Transverse colon (tissue), 4 donors: ENCODE measurements around the gene THEM4. TPM values are rescaled to one million over a fixed set of nuclear protein-coding genes. Genes with fewer than 3 reads are reported as not detected.

Experiments used
- DNase-seq: peaks from one replicate; pipeline ENCODE4 v3.0.0-alpha.2; 2019
- H3K27ac ChIP-seq, 4 donors: fragments of 200-600 bp; sonication (generic); 2 replicates each; pipeline ENCODE4 v1.5.1; 2016 to 2018; ENCODE audit warnings: inconsistent platforms in 4 of 4
- H3K27me3 ChIP-seq: fragments of 200-600 bp; sonication (generic); 2 replicates; pipeline ENCODE4 v1.5.1; 2017; ENCODE audit warnings: inconsistent platforms
- H3K36me3 ChIP-seq, 4 donors: fragments of 200-600 bp; sonication (generic); 2 replicates each; pipeline ENCODE4 v1.5.1; 2017 to 2019; ENCODE audit warnings: inconsistent platforms in 4 of 4
- H3K4me1 ChIP-seq, 4 donors: fragments of 200-600 bp; sonication (generic); 2 replicates each; pipeline ENCODE4 v1.5.1; 2017 to 2020; ENCODE audit warnings: inconsistent platforms in 4 of 4
- H3K4me3 ChIP-seq, 4 donors: fragments of 200-600 bp; sonication (generic); 1 replicate in 1 of 4; 2 replicates in 3 of 4; pipeline versions ENCODE4 v1.5.1 to v1.6.1; 2017 to 2019; ENCODE audit warnings: inconsistent platforms in 4 of 4
- H3K9me3 ChIP-seq, 2 donors: fragments of 200-600 bp; sonication (generic); 2 replicates each; pipeline ENCODE4 v1.5.1; 2017 to 2019; ENCODE audit warnings: inconsistent platforms in 2 of 2
- EP300 ChIP-seq: sonication (generic); formaldehyde crosslinking; IDR thresholded peaks from one replicate; pipeline ENCODE4 v1.6.1; 2017; ENCODE audit warnings: antibody characterized with exemption, low read depth
- POLR2A ChIP-seq: fragments of 450-650 bp; IDR thresholded peaks from one replicate; pipeline ENCODE4 v1.6.1; 2016; ENCODE audit warnings: antibody characterized with exemption, mild to moderate bottlenecking, moderate library complexity
- POLR2AphosphoS5 ChIP-seq, 3 donors: sonication (generic); formaldehyde crosslinking; IDR thresholded peaks; one replicate each; pipeline ENCODE4 v1.6.1; 2016; ENCODE audit warnings: antibody characterized with exemption in 3 of 3
- WGBS, 2 donors: methylation state at CpG; one replicate each; pipeline ENCODE4 v1.1.5; 2018; ENCODE audit warnings: low coverage in 1 of 2; 5-methylcytosine and 5-hydroxymethylcytosine counted together
- in situ Hi-C, 4 donors: fragments of 200-750 bp; cut with MboI; loops; one replicate each; pipeline versions ENCODE4 v1.15.0 to v1.15.1; 2017; ENCODE audit warnings: low sequenced_read_pairs in 3 of 4, low pct_ligation_motif_present in 1 of 4, low pct_unique_long_range_greater_than_20kb in 1 of 4
- intact Hi-C: fragments of 100-400 bp; cut with DNase I; formaldehyde crosslinking; loops from one replicate; pipeline ENCODE4 v1.15.1; 2023; ENCODE audit warnings: low total_unique reads
- total RNA-seq, 4 donors: library from RNA; depleted of rRNA; stranded (reverse); fragments of >200 nt; gene quantifications; one replicate each; pipeline ENCODE4 v1.1.0, GENCODE V29; 2016
- TF ChIP-seq, protein P1 (sequence below), 5 experiments: fragments of 200-600 bp in 3 of 5; fragments of 450-650 bp in 2 of 5; sonication (generic) in 3 of 5; IDR thresholded peaks; 1 replicate in 2 of 5; 2 replicates in 3 of 5; pipeline ENCODE4 v1.5.1; 2016 to 2017; ENCODE audit warnings: antibody characterized with exemption in 5 of 5, inconsistent platforms in 3 of 5, mild to moderate bottlenecking in 2 of 5, moderate library complexity in 1 of 5

THEM4 gene
- total RNA-seq, 4 donors from 2014 or later, result 4.6 to 21.8 (median 9.5) TPM

- no peaks in the 10 kb centered on the region for H3K9me3 ChIP-seq
- H3K4me3 ChIP-seq, result no peak overlapping the region
- DNase-seq, result peak; percentile 89
- H3K36me3 ChIP-seq, result no peaks in the 10 kb centered on the region
- in situ Hi-C loops, result no loop called here
- no peaks in the 10 kb centered on the region for H3K27me3 ChIP-seq
- TF ChIP-seq POLR2A (no peak), EP300 (peak; percentile 92), POLR2AphosphoS5 (IDR thresholded peaks at IDR 0.05) (peak; percentile 63 to 75 (median 64))
- TF ChIP-seq, protein P1, sequence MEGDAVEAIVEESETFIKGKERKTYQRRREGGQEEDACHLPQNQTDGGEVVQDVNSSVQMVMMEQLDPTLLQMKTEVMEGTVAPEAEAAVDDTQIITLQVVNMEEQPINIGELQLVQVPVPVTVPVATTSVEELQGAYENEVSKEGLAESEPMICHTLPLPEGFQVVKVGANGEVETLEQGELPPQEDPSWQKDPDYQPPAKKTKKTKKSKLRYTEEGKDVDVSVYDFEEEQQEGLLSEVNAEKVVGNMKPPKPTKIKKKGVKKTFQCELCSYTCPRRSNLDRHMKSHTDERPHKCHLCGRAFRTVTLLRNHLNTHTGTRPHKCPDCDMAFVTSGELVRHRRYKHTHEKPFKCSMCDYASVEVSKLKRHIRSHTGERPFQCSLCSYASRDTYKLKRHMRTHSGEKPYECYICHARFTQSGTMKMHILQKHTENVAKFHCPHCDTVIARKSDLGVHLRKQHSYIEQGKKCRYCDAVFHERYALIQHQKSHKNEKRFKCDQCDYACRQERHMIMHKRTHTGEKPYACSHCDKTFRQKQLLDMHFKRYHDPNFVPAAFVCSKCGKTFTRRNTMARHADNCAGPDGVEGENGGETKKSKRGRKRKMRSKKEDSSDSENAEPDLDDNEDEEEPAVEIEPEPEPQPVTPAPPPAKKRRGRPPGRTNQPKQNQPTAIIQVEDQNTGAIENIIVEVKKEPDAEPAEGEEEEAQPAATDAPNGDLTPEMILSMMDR (IDR thresholded peaks at IDR 0.05), result peak in 1 of 5 experiments; percentile 16
- H3K27ac ChIP-seq, result peak overlapping the region; percentile 70 to 77 (median 74)
- intact Hi-C loops, result no loop called here
- WGBS, 2 donors, result 28 to 29% methylated on average over 8 to 10 of the region's 10 CpGs
- H3K4me1 ChIP-seq, result peaks cover 33 to 48% (median 37%) of the 10 kb centered on the region in 4 donors
Observed at GRCh38 chr1:151945725-151946722, 36.7 kb upstream of the THEM4 start.

GRCh38 chr1:151944857-151945575 is 35.7 kb upstream of the THEM4 start:
- Histone ChIP-seq H3K9me3 (no peaks in the 10 kb centered on the region), H3K27me3 (no peaks in the 10 kb centered on the region), H3K36me3 (no peaks in the 10 kb centered on the region), H3K4me3 (no peak overlapping the region), H3K4me1 (peaks cover 35 to 58% (median 41%) of the 10 kb centered on the region in 4 donors), H3K27ac (peak overlapping the region; percentile 70 to 77 (median 74))
- no peak for TF ChIP-seq POLR2A
- no peak for TF ChIP-seq EP300
- TF ChIP-seq POLR2AphosphoS5 (IDR thresholded peaks at IDR 0.05), result no peak
- TF ChIP-seq, protein P1 (IDR thresholded peaks at IDR 0.05), result no peak
- 0 to 66% methylated on average over 1 to 3 of the region's 3 CpGs for WGBS, 2 donors
- in situ Hi-C loops, result no loop called here
- intact Hi-C loops, result no loop called here
- DNase-seq, result no peak

DNA sequence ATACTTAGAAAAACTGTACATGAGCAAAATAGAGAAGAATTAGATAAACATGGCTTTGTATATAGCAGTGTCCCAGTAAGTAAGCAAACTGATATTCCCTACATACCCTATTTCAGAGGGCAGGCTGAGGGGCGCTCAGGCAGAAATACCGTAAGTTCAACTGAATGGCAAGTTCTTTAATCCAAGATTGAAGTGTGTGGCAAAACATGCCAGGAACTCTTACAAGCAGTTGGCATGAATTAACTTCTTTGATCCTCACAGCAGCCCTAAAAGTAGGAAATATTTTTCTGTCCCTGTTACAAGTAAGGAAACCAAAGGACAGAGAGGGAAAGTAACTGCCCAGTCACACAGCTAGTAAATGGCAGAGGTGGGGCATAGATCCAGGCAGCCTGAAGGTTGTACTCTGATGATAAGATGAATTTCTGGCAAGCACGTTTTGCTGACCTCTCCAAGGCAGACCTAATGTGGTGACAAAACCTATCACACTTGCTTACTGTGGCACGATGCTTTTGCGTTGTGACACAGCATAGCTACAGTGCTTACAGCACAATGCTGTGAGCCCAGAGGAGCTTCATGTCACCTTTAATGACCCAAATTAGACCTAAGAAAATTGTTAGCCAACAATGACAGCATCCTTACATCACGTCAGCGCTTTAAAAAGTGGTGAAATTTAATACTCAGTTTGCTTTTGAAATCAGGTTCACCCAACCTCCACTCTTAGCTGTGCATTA is 35.0 kb upstream of the THEM4 start:
- TF ChIP-seq POLR2AphosphoS5 (IDR thresholded peaks at IDR 0.05) (no peak), POLR2A (no peak), EP300 (no peak)
- TF ChIP-seq, protein P1 (IDR thresholded peaks at IDR 0.05), result no peak
- no peaks in the 10 kb centered on the region for H3K27me3 ChIP-seq
- no peak for DNase-seq
- H3K4me3 ChIP-seq, result no peak overlapping the region
- intact Hi-C loops, result no loop called here
- no peaks in the 10 kb centered on the region for H3K9me3 ChIP-seq
- peak overlapping the region; percentile 70 to 77 (median 74) for H3K27ac ChIP-seq
- WGBS, 2 donors, result 48 to 70% methylated on average over 2 to 6 of the region's 7 CpGs
- H3K36me3 ChIP-seq, result no peaks in the 10 kb centered on the region
- H3K4me1 ChIP-seq, result peaks cover 35 to 58% (median 41%) of the 10 kb centered on the region in 4 donors
- in situ Hi-C loops, result no loop called here
